ENCODE results near the gene YWHAQ. TPM values are rescaled to one million over a fixed set of nuclear protein-coding genes. Genes with fewer than 3 reads are reported as not detected.

The YWHAQ gene
- total RNA-seq, 2 donors from 2014 or later = 139 to 204 TPM

DNA sequence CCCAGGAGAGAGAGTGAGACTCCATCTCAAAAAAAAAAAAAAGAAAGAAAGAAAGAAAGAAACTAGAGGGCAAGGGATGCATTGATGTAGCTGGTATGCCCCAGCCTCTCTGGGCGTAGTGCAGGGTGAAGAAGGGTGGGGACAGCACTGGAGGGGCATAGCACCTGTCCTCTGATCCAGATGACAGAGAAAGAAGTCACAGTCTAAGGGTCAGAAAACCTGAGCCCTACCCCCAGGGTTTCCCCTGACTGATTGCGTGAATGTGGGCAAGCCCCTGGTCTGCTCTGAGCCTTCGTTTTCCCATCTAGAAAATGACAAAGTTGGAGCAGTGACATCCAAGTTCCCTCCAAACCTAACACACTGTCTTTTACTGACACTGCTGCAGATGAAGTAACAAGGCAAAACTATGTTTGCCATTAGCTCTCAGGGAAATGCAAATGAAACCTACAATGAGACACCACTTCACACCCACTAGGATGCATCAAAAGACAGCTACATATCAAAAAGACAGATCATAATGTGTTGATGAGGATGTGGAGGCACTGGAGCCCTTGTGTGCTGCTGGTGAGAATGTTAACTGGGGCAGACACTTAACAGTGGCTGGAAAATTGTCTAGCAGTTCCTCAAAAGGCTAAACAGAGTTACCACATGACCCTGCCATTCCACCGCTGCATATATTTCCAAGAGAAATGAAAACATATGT lies 19.5 kb upstream of the YWHAQ start:
- Histone ChIP-seq H3K27me3 (no peaks in the 10 kb centered on the region), H3K27ac (no peak overlapping the region), H3K36me3 (no peaks in the 10 kb centered on the region), H3K9me3 (no peaks in the 10 kb centered on the region), H3K4me3 (no peak overlapping the region), H3K4me1 (no peaks in the 10 kb centered on the region)
- TF ChIP-seq, protein P1, sequence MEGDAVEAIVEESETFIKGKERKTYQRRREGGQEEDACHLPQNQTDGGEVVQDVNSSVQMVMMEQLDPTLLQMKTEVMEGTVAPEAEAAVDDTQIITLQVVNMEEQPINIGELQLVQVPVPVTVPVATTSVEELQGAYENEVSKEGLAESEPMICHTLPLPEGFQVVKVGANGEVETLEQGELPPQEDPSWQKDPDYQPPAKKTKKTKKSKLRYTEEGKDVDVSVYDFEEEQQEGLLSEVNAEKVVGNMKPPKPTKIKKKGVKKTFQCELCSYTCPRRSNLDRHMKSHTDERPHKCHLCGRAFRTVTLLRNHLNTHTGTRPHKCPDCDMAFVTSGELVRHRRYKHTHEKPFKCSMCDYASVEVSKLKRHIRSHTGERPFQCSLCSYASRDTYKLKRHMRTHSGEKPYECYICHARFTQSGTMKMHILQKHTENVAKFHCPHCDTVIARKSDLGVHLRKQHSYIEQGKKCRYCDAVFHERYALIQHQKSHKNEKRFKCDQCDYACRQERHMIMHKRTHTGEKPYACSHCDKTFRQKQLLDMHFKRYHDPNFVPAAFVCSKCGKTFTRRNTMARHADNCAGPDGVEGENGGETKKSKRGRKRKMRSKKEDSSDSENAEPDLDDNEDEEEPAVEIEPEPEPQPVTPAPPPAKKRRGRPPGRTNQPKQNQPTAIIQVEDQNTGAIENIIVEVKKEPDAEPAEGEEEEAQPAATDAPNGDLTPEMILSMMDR (IDR thresholded peaks at IDR 0.05) = no peak
- DNase-seq (ENCODE audit: low spot score) = no peak

DNA sequence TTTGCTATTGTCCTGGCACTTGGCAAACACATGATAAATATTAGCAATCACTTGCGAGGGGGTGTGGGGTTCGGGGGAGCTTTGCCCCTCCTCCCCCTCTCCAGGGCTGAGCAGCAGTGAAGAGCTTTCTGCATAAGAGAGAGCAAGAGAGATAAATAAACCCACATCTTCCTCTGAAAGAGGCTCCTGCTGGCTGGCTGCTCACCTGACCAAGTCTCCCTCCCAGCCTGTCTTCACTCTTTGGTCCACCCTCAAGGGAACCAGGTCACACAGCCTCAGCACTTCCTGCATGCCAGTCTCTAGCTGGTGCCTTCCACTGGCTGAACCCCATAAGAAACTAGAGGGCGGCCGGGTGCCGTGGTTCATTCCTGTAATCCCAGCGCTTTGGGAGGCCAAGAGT lies 18.5 kb upstream of the YWHAQ start:
- Histone ChIP-seq H3K27ac (no peak overlapping the region), H3K4me3 (no peak overlapping the region), H3K9me3 (no peaks in the 10 kb centered on the region), H3K36me3 (no peaks in the 10 kb centered on the region), H3K4me1 (no peaks in the 10 kb centered on the region), H3K27me3 (no peaks in the 10 kb centered on the region)
- DNase-seq (ENCODE audit: low spot score) = no peak
- TF ChIP-seq, protein P1 (IDR thresholded peaks at IDR 0.05) = no peak

DNA sequence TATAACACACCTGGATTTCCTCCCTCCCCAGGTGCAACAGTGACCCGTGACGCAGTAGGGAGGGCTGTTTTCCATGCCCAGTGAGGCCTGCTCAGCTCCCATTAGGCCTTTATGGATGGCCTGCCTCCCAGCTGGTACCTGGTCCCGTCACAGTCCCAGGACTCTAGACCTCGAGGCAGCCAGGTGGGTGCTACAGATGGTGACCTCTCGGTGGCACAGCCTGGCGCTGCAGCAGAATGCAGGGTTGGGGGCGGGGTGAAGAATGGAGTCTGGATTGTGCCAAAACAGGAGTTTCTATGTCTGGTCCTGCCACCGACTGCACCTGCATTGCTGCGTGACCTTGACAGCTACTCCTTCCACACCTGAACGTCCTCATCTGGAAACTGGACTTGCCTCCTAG lies 18.0 kb upstream of the YWHAQ start:
- Histone ChIP-seq H3K4me1 (no peaks in the 10 kb centered on the region), H3K27ac (no peak overlapping the region), H3K4me3 (no peak overlapping the region), H3K9me3 (no peaks in the 10 kb centered on the region), H3K36me3 (no peaks in the 10 kb centered on the region), H3K27me3 (no peaks in the 10 kb centered on the region)
- no peak for DNase-seq (ENCODE audit: low spot score)
- TF ChIP-seq, protein P1 (IDR thresholded peaks at IDR 0.05) = no peak

DNA sequence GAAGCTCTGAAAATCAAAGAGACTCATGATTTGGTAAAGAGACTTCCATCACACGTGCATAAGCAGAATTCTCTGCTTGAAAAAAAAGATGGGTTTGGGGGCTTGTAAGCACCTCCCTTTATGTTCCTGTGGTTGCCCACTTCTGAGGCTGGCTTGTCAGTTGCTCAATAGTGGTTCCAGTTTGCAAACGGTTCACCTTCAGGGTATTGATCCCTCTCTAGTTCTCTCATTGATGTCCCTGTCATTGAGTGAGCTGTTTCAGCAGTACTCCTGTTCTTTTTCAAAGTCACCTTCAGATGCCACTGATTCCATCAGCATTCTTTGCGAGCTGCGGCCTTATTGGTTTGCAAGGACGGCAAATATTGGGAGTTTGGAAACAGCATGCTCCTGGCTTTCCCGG lies 17.1 kb upstream of the YWHAQ start:
- TF ChIP-seq, protein P1 (IDR thresholded peaks at IDR 0.05) = no peak
- H3K36me3 ChIP-seq = no peaks in the 10 kb centered on the region
- H3K9me3 ChIP-seq = no peaks in the 10 kb centered on the region
- H3K27ac ChIP-seq = no peak overlapping the region
- H3K27me3 ChIP-seq = no peaks in the 10 kb centered on the region
- H3K4me1 ChIP-seq = no peaks in the 10 kb centered on the region
- DNase-seq (ENCODE audit: low spot score) = no peak
- H3K4me3 ChIP-seq = no peak overlapping the region

DNA sequence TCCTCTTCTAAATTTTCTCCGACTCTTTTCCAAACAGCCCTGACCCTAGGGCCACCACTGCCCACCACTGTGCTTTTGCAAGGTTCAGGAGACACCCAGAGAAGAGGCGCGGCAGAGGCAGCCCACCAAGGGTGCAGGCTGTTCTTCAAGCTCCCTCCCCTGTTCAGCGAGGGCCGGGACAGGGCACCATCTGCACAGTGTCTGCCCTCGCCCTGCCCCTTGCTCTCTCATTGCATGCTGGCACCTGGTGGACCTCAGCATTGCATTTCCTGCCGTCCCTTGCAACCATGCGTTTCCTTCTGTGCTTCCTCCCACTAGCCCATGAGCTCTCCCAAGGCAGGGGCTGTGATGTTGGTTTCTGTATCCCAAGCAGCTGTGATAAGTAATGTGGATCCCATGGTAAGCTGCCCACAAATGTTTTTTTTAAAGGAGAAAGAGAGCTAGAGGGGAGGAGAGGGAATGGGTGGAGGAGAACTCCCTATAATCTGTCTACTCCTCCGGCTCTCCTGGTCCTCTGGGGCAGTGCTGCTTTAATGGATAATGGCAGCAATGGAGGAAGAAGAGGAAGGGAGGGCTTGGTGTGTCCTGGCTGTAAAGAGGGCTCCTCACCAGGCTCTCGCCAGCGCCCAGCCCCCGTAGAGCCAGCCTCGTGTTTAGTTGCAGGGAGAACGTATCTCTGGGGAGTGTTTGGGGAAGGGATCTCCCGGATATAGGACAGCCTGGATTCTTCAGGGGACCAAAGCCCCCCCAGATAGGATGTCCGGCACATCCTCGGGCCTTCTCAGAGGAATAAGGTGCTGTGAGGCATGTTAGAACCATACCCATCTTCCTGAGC lies 15.6 kb upstream of the YWHAQ start:
- no peaks in the 10 kb centered on the region for H3K9me3 ChIP-seq
- H3K36me3 ChIP-seq = no peaks in the 10 kb centered on the region
- H3K4me3 ChIP-seq = no peak overlapping the region
- H3K27me3 ChIP-seq = no peaks in the 10 kb centered on the region
- no peak for DNase-seq (ENCODE audit: low spot score)
- TF ChIP-seq, protein P1 (IDR thresholded peaks at IDR 0.05) = no peak
- no peaks in the 10 kb centered on the region for H3K4me1 ChIP-seq
- H3K27ac ChIP-seq = no peak overlapping the region

All from right atrium auricular region (tissue), 2 donors.